Glutamatergic neuron (in vitro differentiated cells): Measurements from ENCODE around the gene XYLB. TPM values are rescaled to one million over a fixed set of nuclear protein-coding genes. Genes with fewer than 3 reads are reported as not detected.

Experiments
- DNase-seq: peaks from one replicate; pipeline ENCODE4 v3.0.0; 2022
- H3K27ac Mint-ChIP-seq: one replicate; pipeline ENCODE4 v1.8.0; 2020; ENCODE audit warnings: mild to moderate bottlenecking, mixed read lengths, inconsistent platforms; ENCODE audit not compliant: unreplicated experiment
- H3K27me3 Mint-ChIP-seq: one replicate; pipeline ENCODE4 v1.8.0; 2020; ENCODE audit warnings: mild to moderate bottlenecking, moderate library complexity, mixed read lengths, inconsistent platforms; ENCODE audit not compliant: unreplicated experiment
- H3K36me3 Mint-ChIP-seq: one replicate; pipeline ENCODE4 v1.8.0; 2020; ENCODE audit warnings: mild to moderate bottlenecking, mixed read lengths, inconsistent platforms; ENCODE audit not compliant: unreplicated experiment
- H3K4me1 Mint-ChIP-seq: one replicate; pipeline ENCODE4 v1.8.0; 2020; ENCODE audit warnings: mild to moderate bottlenecking, low read depth, mixed read lengths, inconsistent platforms; ENCODE audit not compliant: unreplicated experiment
- H3K4me3 Mint-ChIP-seq: one replicate; pipeline ENCODE4 v1.8.0; 2020; ENCODE audit warnings: mild to moderate bottlenecking, mixed read lengths, inconsistent platforms; ENCODE audit not compliant: unreplicated experiment
- H3K9me3 Mint-ChIP-seq: one replicate; pipeline ENCODE4 v1.8.0; 2020; ENCODE audit warnings: mild to moderate bottlenecking, moderate library complexity, mixed read lengths, inconsistent platforms; ENCODE audit not compliant: unreplicated experiment
- total RNA-seq: library from RNA; stranded (reverse); fragmentation: NEBNext Ultra II Directional; extraction: Animal tissue kit (Norgen Biotek cat#: 25700); gene quantifications from one replicate; pipeline ENCODE4 v1.2.1, GENCODE V29; 2021; ENCODE audit not compliant: unreplicated experiment
- TF ChIP-seq, protein P1 (sequence below): fragments of 200-600 bp; sonication (generic); IDR thresholded peaks from one replicate; pipeline ENCODE4 v1.5.0; 2021; ENCODE audit not compliant: partially characterized antibody, unreplicated experiment

XYLB gene
- total RNA-seq, 1 donor from 2014 or later: 2.6 TPM

DNA sequence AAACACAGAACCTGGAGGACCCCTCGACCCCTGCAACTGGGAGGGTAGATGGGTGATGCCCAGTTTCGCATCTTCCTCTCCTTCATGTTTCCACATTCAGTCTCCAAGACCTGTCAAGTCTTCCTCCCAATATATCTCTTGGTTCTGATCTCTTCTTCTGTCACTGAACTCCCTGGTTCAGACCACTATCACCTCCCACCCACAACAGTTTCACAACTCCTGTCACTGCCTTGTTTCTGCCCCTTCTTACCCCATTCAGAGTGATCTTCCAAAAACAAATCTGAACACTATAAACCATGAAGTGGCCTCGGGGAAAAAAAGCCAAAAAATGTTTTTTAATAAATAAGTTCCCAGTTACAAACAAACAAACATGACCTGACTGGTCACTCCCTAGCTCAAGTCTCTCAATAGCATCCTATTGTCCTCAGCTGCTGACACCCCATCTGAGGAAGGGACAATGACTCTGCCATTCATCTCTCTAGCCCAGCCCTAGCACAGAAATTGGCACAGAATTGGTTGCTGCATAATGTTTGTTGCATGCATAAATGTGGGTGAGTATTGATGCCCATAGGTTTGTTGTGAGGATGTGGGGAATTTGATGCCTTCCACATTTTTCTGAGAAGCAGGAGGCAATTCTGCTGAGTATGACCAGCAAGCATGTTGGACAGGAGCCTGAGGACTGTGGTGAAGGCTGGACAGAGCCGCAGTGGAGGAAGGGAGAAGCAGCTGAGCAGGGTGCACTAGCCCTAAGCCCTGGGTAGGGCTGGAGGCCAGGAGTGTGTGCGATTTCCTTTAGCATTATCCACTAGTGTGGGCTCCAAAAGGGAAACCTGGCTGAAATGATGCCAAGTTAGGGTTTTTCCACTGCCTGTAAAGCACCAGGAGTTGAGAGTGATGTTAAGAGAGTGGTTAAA is 12.2 kb upstream of the XYLB start:
- no peaks in the 10 kb centered on the region for H3K9me3 Mint-ChIP-seq
- H3K27me3 Mint-ChIP-seq: no peaks in the 10 kb centered on the region
- no peak overlapping the region for H3K27ac Mint-ChIP-seq
- DNase-seq: no peak
- no peak overlapping the region for H3K4me3 Mint-ChIP-seq
- H3K4me1 Mint-ChIP-seq: no peaks in the 10 kb centered on the region
- no peaks in the 10 kb centered on the region for H3K36me3 Mint-ChIP-seq
- TF ChIP-seq, protein P1, sequence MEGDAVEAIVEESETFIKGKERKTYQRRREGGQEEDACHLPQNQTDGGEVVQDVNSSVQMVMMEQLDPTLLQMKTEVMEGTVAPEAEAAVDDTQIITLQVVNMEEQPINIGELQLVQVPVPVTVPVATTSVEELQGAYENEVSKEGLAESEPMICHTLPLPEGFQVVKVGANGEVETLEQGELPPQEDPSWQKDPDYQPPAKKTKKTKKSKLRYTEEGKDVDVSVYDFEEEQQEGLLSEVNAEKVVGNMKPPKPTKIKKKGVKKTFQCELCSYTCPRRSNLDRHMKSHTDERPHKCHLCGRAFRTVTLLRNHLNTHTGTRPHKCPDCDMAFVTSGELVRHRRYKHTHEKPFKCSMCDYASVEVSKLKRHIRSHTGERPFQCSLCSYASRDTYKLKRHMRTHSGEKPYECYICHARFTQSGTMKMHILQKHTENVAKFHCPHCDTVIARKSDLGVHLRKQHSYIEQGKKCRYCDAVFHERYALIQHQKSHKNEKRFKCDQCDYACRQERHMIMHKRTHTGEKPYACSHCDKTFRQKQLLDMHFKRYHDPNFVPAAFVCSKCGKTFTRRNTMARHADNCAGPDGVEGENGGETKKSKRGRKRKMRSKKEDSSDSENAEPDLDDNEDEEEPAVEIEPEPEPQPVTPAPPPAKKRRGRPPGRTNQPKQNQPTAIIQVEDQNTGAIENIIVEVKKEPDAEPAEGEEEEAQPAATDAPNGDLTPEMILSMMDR: no peak

GRCh38 chr3:38335263-38335662 is 11.3 kb upstream of the XYLB start:
- no peaks in the 10 kb centered on the region for H3K36me3 Mint-ChIP-seq
- TF ChIP-seq, protein P1: no peak
- no peak overlapping the region for H3K4me3 Mint-ChIP-seq
- no peak overlapping the region for H3K27ac Mint-ChIP-seq
- DNase-seq: no peak
- no peaks in the 10 kb centered on the region for H3K27me3 Mint-ChIP-seq
- H3K4me1 Mint-ChIP-seq: no peaks in the 10 kb centered on the region
- H3K9me3 Mint-ChIP-seq: no peaks in the 10 kb centered on the region

- Mint-ChIP-seq H3K27me3 (no peaks in the 10 kb centered on the region), H3K27ac (no peak overlapping the region), H3K9me3 (no peaks in the 10 kb centered on the region), H3K4me1 (no peaks in the 10 kb centered on the region), H3K36me3 (no peaks in the 10 kb centered on the region), H3K4me3 (no peak overlapping the region)
- no peak for DNase-seq
- TF ChIP-seq, protein P1: no peak
Observed at GRCh38 chr3:38337703-38338102, 8.9 kb upstream of the XYLB start.

- TF ChIP-seq, protein P1: no peak
- Mint-ChIP-seq H3K27me3 (peaks cover 7% of the 10 kb centered on the region), H3K4me1 (no peaks in the 10 kb centered on the region), H3K36me3 (peaks cover 5% of the 10 kb centered on the region), H3K9me3 (peaks cover 4% of the 10 kb centered on the region), H3K27ac (no peak overlapping the region), H3K4me3 (no peak overlapping the region)
- no peak for DNase-seq
Observed at GRCh38 chr3:38343797-38344594, 2.6 kb upstream of the XYLB start.
